Anterior cingulate cortex (tissue), 58 donors: ENCODE results near the gene NCOA3.

Source experiments
- DNase-seq, 58 donors: peaks; one replicate each; lab custom pipeline; 2025; lab: John Stamatoyannopoulos, UW

Gene NCOA3

GRCh38 chr20:47660602-47660905 is 158.9 kb downstream of the NCOA3 start:
- no peak for DNase-seq

- no peak for DNase-seq
Measured at GRCh38 chr20:47660983-47661700, 159.5 kb downstream of the NCOA3 start.

GRCh38 chr20:47661714-47662113 is 160.0 kb downstream of the NCOA3 start:
- DNase-seq, result no peak

- DNase-seq, result no peak
Measured at GRCh38 chr20:47662483-47663353, 161.0 kb downstream of the NCOA3 start.

- peak in 54 of 58 donors; percentile 14 to 85 (median 54) for DNase-seq
Measured at GRCh38 chr20:47663354-47664067, 161.8 kb downstream of the NCOA3 start.

- DNase-seq, result no peak
Measured at GRCh38 chr20:47664068-47664437, 162.4 kb downstream of the NCOA3 start.

- DNase-seq, result no peak
Measured at GRCh38 chr20:47664744-47665143, 163.1 kb downstream of the NCOA3 start.

GRCh38 chr20:47665221-47665991 is 163.7 kb downstream of the NCOA3 start:
- no peak for DNase-seq

GRCh38 chr20:47666304-47666703 is 164.6 kb downstream of the NCOA3 start:
- no peak for DNase-seq

GRCh38 chr20:47667086-47667485 is 165.4 kb downstream of the NCOA3 start:
- no peak for DNase-seq

GRCh38 chr20:47667531-47668312 is 166.0 kb downstream of the NCOA3 start:
- DNase-seq, result no peak

GRCh38 chr20:47668313-47669151 is 166.8 kb downstream of the NCOA3 start:
- no peak for DNase-seq

GRCh38 chr20:47669152-47669425 is 167.4 kb downstream of the NCOA3 start:
- DNase-seq, result no peak

- DNase-seq, result no peak
Measured at GRCh38 chr20:47669489-47669888, 167.8 kb downstream of the NCOA3 start.

GRCh38 chr20:47669927-47670890 is 168.5 kb downstream of the NCOA3 start:
- DNase-seq, result no peak

- no peak for DNase-seq
Measured at GRCh38 chr20:47670913-47671312, 169.2 kb downstream of the NCOA3 start.

- DNase-seq, result no peak
Measured at GRCh38 chr20:47672166-47672565, 170.5 kb downstream of the NCOA3 start.
